SK-N-SH treated with all-trans-retinoic acid at 6 μM for 48 hours (cell line): ENCODE results near the gene MUC2.

Experiments used
- ATAC-seq: fragments of 200-7000 bp; cut with Tn5 transposase; 3 replicates; pipeline ENCODE4 v1.9.1; 2020; ENCODE audit warnings: mild to moderate bottlenecking, moderate library complexity
- CREB5 ChIP-seq: fragments of 250-450 bp; sonication (Bioruptor Pico); IDR thresholded peaks from 2 replicates; pipeline ENCODE4 v1.5.1; 2020; ENCODE audit warnings: low read depth, mild to moderate bottlenecking, moderate library complexity
- CSDC2 ChIP-seq: fragments of 250-450 bp; sonication (Bioruptor Pico); IDR thresholded peaks from 2 replicates; pipeline ENCODE4 v1.5.0; 2020; ENCODE audit warnings: mild to moderate bottlenecking, moderate library complexity
- ESRRG ChIP-seq: fragments of 250-450 bp; sonication (Bioruptor Pico); IDR thresholded peaks from 2 replicates; pipeline ENCODE4 v1.6.1; 2021; ENCODE audit warnings: mild to moderate bottlenecking
- GLIS3 ChIP-seq: fragments of 250-450 bp; sonication (Bioruptor Pico); IDR thresholded peaks from 2 replicates; pipeline ENCODE4 v1.5.0; 2020; ENCODE audit warnings: mild to moderate bottlenecking, moderate library complexity
- OSR1 ChIP-seq: fragments of 250-450 bp; sonication (Bioruptor Pico); IDR thresholded peaks from 2 replicates; pipeline ENCODE4 v1.8.0; 2022; ENCODE audit warnings: moderate library complexity, mild to moderate bottlenecking, inconsistent platforms
- PATZ1 ChIP-seq: fragments of 250-450 bp; sonication (Bioruptor Pico); IDR thresholded peaks from 2 replicates; pipeline ENCODE4 v1.8.0; 2020; ENCODE audit warnings: mild to moderate bottlenecking, moderate library complexity, borderline replicate concordance
- POU6F1 ChIP-seq: fragments of 250-450 bp; sonication (Bioruptor Pico); IDR thresholded peaks from 2 replicates; pipeline ENCODE4 v1.8.0; 2021; ENCODE audit warnings: low read depth, mild to moderate bottlenecking, moderate library complexity, borderline replicate concordance
- PPARA ChIP-seq: fragments of 250-450 bp; sonication (Bioruptor Pico); IDR thresholded peaks from 2 replicates; pipeline ENCODE4 v1.5.0; 2020; ENCODE audit warnings: mild to moderate bottlenecking, borderline replicate concordance
- RARB ChIP-seq: fragments of 250-450 bp; sonication (Bioruptor Pico); IDR thresholded peaks from 2 replicates; pipeline ENCODE4 v1.8.0; 2021; ENCODE audit warnings: mild to moderate bottlenecking, moderate library complexity
- SNAI2 ChIP-seq: fragments of 250-450 bp; sonication (Bioruptor Pico); IDR thresholded peaks from 2 replicates; pipeline ENCODE4 v1.5.0; 2020; ENCODE audit warnings: mild to moderate bottlenecking, moderate library complexity
- TOX ChIP-seq: fragments of 250-450 bp; sonication (Bioruptor Pico); IDR thresholded peaks from 2 replicates; pipeline ENCODE4 v1.8.0; 2021; ENCODE audit warnings: mild to moderate bottlenecking, moderate library complexity, borderline replicate concordance
- ZC3H10 ChIP-seq: fragments of 250-450 bp; sonication (Bioruptor Pico); IDR thresholded peaks from 2 replicates; pipeline ENCODE4 v1.5.1; 2021; ENCODE audit warnings: mild to moderate bottlenecking, moderate library complexity
- ZFP3 ChIP-seq: fragments of 250-450 bp; sonication (Bioruptor Pico); IDR thresholded peaks from 2 replicates; pipeline ENCODE4 v1.5.0; 2020; ENCODE audit warnings: mild to moderate bottlenecking, moderate library complexity
- ZFP30 ChIP-seq: fragments of 450-650 bp; formaldehyde crosslinking; IDR thresholded peaks from 2 replicates; pipeline ENCODE4 v1.5.0; 2022; ENCODE audit warnings: mild to moderate bottlenecking, moderate library complexity
- ZNF565 ChIP-seq: fragments of 450-650 bp; formaldehyde crosslinking; conservative IDR thresholded peaks from 2 replicates; pipeline ENCODE4 v1.5.0; 2020; ENCODE audit warnings: low read depth, mild to moderate bottlenecking, moderate library complexity
- ZNF70 ChIP-seq: fragments of 450-650 bp; formaldehyde crosslinking; IDR thresholded peaks from 2 replicates; pipeline ENCODE4 v1.5.0; 2020; ENCODE audit warnings: mild to moderate bottlenecking, moderate library complexity
- ZNF8 ChIP-seq: fragments of 450-650 bp; formaldehyde crosslinking; IDR thresholded peaks from 2 replicates; pipeline ENCODE4 v1.5.0; 2020; ENCODE audit warnings: mild to moderate bottlenecking, moderate library complexity
- TF ChIP-seq, protein P1 (sequence below): fragments of 250-450 bp; sonication (Bioruptor Pico); IDR thresholded peaks from 2 replicates; pipeline ENCODE4 v1.5.1; 2021; ENCODE audit warnings: mild to moderate bottlenecking, moderate library complexity

Gene MUC2

GRCh38 chr11:1042626-1043562, 31.8 kb upstream of the MUC2 start:
- TF ChIP-seq OSR1 (CRISPR knock-in tag) (no peak), TOX (no peak), RARB (CRISPR knock-in tag) (no peak), ZFP30 (CRISPR knock-in tag) (no peak), GLIS3 (CRISPR knock-in tag) (no peak)
- TF ChIP-seq, protein P1, sequence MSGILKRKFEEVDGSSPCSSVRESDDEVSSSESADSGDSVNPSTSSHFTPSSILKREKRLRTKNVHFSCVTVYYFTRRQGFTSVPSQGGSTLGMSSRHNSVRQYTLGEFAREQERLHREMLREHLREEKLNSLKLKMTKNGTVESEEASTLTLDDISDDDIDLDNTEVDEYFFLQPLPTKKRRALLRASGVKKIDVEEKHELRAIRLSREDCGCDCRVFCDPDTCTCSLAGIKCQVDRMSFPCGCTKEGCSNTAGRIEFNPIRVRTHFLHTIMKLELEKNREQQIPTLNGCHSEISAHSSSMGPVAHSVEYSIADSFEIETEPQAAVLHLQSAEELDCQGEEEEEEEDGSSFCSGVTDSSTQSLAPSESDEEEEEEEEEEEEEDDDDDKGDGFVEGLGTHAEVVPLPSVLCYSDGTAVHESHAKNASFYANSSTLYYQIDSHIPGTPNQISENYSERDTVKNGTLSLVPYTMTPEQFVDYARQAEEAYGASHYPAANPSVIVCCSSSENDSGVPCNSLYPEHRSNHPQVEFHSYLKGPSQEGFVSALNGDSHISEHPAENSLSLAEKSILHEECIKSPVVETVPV (CRISPR knock-in tag): no peak
- TF ChIP-seq, all 23 proteins: peak for 0
- ATAC-seq: no peak

- ATAC-seq: no peak
Observed at GRCh38 chr11:1043563-1044096, 31.0 kb upstream of the MUC2 start.

More at GRCh38 chr11:1043563-1044096, 31.0 kb upstream of the MUC2 start:
- TF ChIP-seq ESRRG (CRISPR knock-in tag): no peak
- no peak for TF ChIP-seq ZNF70 (CRISPR knock-in tag)
- TF ChIP-seq ZFP30 (CRISPR knock-in tag): no peak
- TF ChIP-seq CREB5 (CRISPR knock-in tag): no peak
- no peak for TF ChIP-seq ZC3H10
- TF ChIP-seq TOX: no peak
- no peak for TF ChIP-seq POU6F1 (CRISPR knock-in tag)
- no peak for TF ChIP-seq PPARA (CRISPR knock-in tag)
- TF ChIP-seq ZNF565 (CRISPR knock-in tag): no peak
- TF ChIP-seq ZNF8 (CRISPR knock-in tag): no peak
- TF ChIP-seq GLIS3 (CRISPR knock-in tag): no peak
- no peak for TF ChIP-seq PATZ1
- no peak for TF ChIP-seq CSDC2 (CRISPR knock-in tag)
- TF ChIP-seq RARB (CRISPR knock-in tag): no peak
- no peak for TF ChIP-seq SNAI2 (CRISPR knock-in tag)
- TF ChIP-seq OSR1 (CRISPR knock-in tag): no peak
- TF ChIP-seq, protein P1 (CRISPR knock-in tag): no peak
- no peak for TF ChIP-seq ZFP3 (CRISPR knock-in tag)
- TF ChIP-seq, all 23 proteins: peak for 0
